ENCODE results near the gene SP110. TPM values are rescaled to one million over a fixed set of nuclear protein-coding genes. Genes with fewer than 3 reads are reported as not detected.

The SP110 gene
- total and polyA plus RNA-seq, 2 of the 4 experiments (the other 2 are of a cell fraction): 9.3 to 10.2 TPM

- 95% methylated on average over 9 of the region's 15 CpGs; no CpG with 5 or more reads in 1 of the 2 experiments for WGBS, 2 experiments (ENCODE audit: extremely low coverage in 2 of 2, insufficient read length in 1 of 2)
- no peak overlapping the region for H3K14ac ChIP-seq (replicated peaks; ENCODE audit: low read depth, low read length)
- ATAC-seq (ENCODE audit: low read depth) (no peak), DNase-seq (no peak)
- no peaks in the 10 kb centered on the region for H3K27me3 ChIP-seq (ENCODE audit: control insufficient read depth, insufficient read depth, low read length)
- H3K23ac ChIP-seq (ENCODE audit: low read depth, low read length): no peak overlapping the region
- dilution Hi-C loops (cut with HindIII; ENCODE audit: low sequenced_read_pairs, unreplicated experiment) (no loop called here), in situ Hi-C loops (cut with MboI; ENCODE audit: low sequenced_read_pairs) (loop anchor here (25.0 kb wide), 1 partner anchor 609 kb away; no protein-coding TSS in a partner anchor), intact Hi-C loops (cut with micrococcal nuclease) (no loop called here)
- TF ChIP-seq POLR2A (IDR thresholded peaks at IDR 0.05; ENCODE audit: low read depth, low read length) (no peak), MAZ (IDR thresholded peaks at IDR 0.05; ENCODE audit: borderline replicate concordance, low read depth, low read length) (no peak), CHD1 (IDR thresholded peaks at IDR 0.05; ENCODE audit: low read depth, low read length) (no peak), NFE2L2 (IDR thresholded peaks at IDR 0.05; ENCODE audit: low read depth, low read length) (no peak), RCOR1 (IDR thresholded peaks at IDR 0.05; ENCODE audit: insufficient replicate concordance, low read length) (no peak), MAFK (IDR thresholded peaks at IDR 0.05; ENCODE audit: low read depth, low read length) (no peak), ELK1 (IDR thresholded peaks at IDR 0.05; ENCODE audit: borderline replicate concordance, low read depth, low read length) (no peak), RFX5 (IDR thresholded peaks at IDR 0.05; ENCODE audit: low read depth, low read length) (no peak), FOS (IDR thresholded peaks at IDR 0.05; ENCODE audit: low read depth, low read length) (no peak), MXI1 (IDR thresholded peaks at IDR 0.05; ENCODE audit: borderline replicate concordance, low read depth, low read length) (no peak), BHLHE40 (IDR thresholded peaks at IDR 0.05; ENCODE audit: low read depth, low read length) (no peak), CTCF (conservative IDR thresholded peaks at IDR 0.05; ENCODE audit: low read depth, low read length) (no peak), CEBPB (IDR thresholded peaks at IDR 0.05; ENCODE audit: low read depth, low read length) (no peak)
- no peak overlapping the region for H2AFZ ChIP-seq (replicated peaks; ENCODE audit: low read length, poor library complexity)
- H3K18ac ChIP-seq (ENCODE audit: low read depth, low read length): no peak overlapping the region
- no peak overlapping the region for H4K91ac ChIP-seq (ENCODE audit: insufficient read depth, low read depth, low read length)
- H2BK120ac ChIP-seq (ENCODE audit: low read depth, low read length): no peak overlapping the region
- no peak overlapping the region for H3K4me2 ChIP-seq (ENCODE audit: low read depth, low read length)
- H3K79me1 ChIP-seq (ENCODE audit: low read depth in 1 of 2, low read length in 2 of 2): no peaks in the 10 kb centered on the region
- H3K4me3 ChIP-seq (ENCODE audit: insufficient read depth, low read depth, low read length): no peak overlapping the region
- no peak overlapping the region for H3K9ac ChIP-seq (ENCODE audit: low read depth, low read length)
- H3K4ac ChIP-seq (ENCODE audit: low read depth, low read length): no peak overlapping the region
- H3K9me3 ChIP-seq (ENCODE audit: control insufficient read depth, insufficient read depth, low read length): no peaks in the 10 kb centered on the region
- H2BK15ac ChIP-seq (ENCODE audit: low read depth, low read length): no peak overlapping the region
- no peaks in the 10 kb centered on the region for H4K20me1 ChIP-seq (ENCODE audit: insufficient read depth, low read length)
- CTCF ChIA-PET: no interaction called here
- no peak overlapping the region for H2AK5ac ChIP-seq (ENCODE audit: low read depth, low read length)
- no peak overlapping the region for H4K8ac ChIP-seq (ENCODE audit: low read depth in 2 of 2, low read length in 2 of 2)
- no peak overlapping the region for H2BK20ac ChIP-seq (ENCODE audit: low read depth, low read length)
- POLR2A ChIA-PET (ENCODE audit: unreplicated experiment): no interaction called here
- no peak overlapping the region for H3K27ac ChIP-seq (ENCODE audit: insufficient read depth, low read length)
- H3K36me3 ChIP-seq (ENCODE audit: control insufficient read depth, insufficient read depth, low read length): peaks cover 16% of the 10 kb centered on the region
- H3K4me1 ChIP-seq (ENCODE audit: control insufficient read depth, insufficient read depth, low read length): no peaks in the 10 kb centered on the region
- no peaks in the 10 kb centered on the region for H3K9me1 ChIP-seq (ENCODE audit: insufficient read depth, low read length)
- H2AK9ac ChIP-seq (replicated peaks; ENCODE audit: low read depth, low read length, poor library complexity): no peak overlapping the region
- H4K5ac ChIP-seq (ENCODE audit: low read depth, low read length): no peak overlapping the region
- no peak overlapping the region for H2BK5ac ChIP-seq (ENCODE audit: low read depth, low read length, poor library complexity, severe bottlenecking)
- no TSS peak for BruUV-seq (replicated peaks)
- H3K56ac ChIP-seq (ENCODE audit: extremely low read depth, insufficient read depth, low read length): no peak overlapping the region
Observed at GRCh38 chr2:230203110-230203676, 16.6 kb downstream of the SP110 start.
